T-helper 9 cell (primary cell): Measurements from ENCODE around the gene ECHS1.
"Not testable (repeated sequence)": the region's sequence is repeated elsewhere in the genome, so short reads cannot be mapped to it uniquely, and the experiment has no call there.

ENCODE experiments used
- DNase-seq: peaks from one replicate; pipeline ENCODE4 v3.0.0-alpha.2; 2020

Gene ECHS1

DNA sequence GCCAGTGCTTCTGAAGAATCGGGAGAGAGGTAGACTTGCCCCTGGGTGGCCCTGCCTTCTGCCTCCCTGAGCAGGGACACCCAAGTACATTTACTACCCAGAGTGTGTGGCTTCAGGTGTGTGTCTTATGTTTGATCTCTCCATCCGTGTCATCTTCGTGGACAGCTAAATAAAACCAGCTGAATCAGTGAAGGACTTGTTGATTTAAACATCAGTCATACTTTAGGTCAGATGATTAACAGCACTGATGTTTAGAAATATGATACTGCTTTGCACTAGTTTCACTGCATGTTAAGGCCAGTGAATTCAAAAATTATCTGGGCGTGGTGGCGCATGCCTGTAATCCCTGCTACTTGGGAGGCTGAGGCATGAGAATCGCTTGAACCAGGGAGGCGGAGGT, 24.8 kb upstream of the ECHS1 start:
- no peak for DNase-seq

DNA sequence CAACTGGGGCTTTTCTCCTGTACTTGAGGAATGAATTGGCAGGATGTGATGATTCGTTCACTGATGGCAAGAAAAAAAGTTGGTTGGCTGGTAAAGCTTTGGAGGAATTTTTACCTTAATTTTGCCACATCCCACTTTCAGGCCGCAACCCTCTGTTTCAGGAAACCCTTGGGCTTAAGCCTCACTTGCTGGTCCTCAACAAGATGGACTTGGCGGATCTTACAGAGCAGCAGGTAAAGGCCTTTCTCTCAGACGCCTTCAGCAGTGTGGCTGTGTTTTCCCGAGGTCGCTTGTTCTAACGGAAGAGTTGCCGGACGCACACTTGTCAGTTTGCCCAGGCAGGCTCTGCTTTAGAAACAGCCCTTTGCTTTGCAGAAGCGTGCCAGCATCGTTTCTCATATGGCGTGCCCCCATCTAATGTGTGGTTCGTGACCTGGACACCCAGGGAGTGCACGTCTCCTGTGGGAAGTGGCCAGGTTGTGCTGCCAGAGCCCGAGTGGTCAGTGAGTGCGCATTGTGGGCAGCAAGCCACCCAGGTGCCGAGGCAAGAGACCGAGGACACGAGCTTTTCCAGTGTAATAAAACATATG, 23.0 kb upstream of the ECHS1 start:
- no peak for DNase-seq

DNA sequence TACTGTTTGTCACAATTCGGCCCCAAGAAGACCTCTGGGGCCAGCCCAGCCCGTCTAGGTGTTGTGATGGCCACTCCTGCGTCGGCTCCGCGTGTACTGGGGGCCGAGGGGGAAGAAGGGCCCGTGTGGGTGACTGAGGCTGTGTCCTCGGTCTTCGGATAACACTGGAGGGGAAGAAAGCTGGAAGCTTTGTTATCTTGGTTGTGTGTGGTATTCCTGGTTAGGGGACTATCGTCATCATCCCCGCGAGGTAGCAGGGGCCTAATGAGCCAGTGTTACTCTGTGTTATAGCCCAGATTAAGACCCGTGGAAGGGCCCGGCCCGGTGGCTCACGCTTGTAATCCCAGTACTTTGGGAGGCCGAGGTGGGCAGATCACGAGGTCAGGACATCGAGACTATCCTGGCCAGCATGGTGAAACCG, 21.7 kb upstream of the ECHS1 start:
- no peak for DNase-seq

DNA sequence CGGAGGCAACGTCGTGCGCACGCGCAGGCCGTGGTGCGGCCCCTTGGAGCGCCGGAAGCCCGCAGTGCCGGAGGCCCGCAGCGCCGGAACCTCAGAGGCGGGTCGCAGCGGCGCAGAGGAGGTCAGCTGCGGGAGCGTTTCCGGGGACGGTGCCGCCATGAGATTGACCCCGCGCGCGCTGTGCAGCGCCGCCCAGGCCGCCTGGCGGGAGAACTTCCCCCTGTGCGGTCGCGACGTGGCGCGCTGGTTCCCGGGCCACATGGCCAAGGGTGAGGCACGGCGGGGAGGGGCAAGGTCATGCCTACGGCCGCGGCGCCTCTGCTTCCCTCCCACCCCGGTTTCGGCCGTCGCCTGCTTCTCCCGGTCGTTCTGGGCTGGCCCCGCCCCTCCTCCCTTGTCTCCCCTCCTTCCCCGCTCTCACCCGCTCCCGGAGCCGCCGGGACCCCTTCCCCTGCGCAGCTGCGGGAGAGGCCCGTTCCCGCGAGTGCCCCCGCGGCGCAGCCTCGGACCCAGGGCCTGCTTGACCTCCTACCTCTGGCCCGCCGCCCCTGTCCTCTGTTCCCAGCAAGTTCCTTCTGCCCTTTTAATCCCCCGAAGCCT, 21.0 kb upstream of the ECHS1 start, which contains the start of gene MTG1:
TSS of gene MTG1 (plus strand) at position 94 of the 600 bp plus-strand sequence. CDS start at position 158, 64 bp downstream.
- DNase-seq, result peak; percentile 91

DNA sequence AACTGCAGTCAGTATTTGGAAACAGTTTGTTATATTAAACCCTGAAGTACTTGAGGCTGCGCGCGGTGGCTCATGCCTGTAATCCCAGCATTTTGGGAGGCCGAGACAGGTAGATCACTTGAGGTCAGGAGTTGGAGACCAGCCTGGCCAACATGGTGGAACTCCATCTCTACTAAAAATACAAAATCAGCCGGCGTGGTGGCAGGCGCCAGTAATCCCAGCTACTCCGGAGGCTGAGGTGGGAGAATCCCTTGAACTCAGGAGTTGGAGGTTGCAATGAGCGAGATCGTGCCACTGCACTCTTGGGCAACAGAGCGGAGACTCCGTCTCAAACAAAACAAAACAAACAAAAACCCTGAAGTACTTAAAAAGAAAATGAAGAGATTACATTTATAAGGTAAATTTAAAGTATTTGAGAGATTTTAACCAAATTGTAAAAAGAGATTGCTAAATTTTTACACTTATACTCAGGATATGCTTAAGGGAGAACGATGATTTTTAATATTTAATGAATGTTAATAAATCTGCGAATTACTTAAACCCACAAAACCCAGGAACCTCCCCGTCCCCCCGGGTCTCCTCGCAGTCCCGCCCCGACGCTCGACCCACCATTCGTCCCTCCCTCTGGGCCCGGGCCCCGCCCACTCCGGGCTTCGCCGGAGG, 20.4 kb upstream of the ECHS1 start:
- DNase-seq, result no peak

DNA sequence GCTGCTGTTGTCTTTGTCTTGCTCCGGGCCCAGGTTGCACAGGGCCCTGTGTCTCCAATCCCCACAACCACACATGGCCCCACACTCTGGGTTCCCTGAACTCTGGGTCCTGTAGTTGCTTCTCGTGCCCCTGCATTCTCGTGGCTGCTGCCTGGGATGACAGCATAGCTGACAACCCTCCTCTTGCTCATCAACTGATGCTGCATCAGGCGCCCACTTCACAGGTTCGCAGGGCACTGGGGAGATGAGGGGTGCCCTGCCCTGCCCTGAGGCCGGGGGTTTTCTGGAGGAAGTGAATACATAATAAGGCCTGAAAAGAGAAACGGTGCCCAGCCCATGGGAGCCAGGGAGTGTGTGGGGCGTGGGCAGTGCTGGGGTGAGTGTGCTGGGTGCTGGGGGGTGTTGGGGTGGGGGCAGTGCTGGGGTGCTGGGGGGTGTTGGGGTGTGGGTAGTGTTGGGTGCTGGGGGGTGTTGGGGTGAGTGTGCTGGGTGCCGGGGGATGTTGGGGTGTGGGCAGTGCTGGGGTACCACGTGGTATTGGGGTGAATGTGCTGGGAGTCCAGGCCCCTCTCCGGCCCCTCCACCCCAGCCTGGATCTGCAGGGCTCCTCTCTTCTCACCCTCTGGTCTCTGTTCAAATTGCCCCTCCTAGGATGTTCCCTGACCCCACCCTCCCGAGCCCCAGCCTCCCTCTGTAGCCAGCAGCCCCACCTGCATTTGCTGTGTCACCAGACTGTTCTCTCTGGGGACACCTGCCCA, 18.8 kb upstream of the ECHS1 start:
- DNase-seq, result no peak

DNA sequence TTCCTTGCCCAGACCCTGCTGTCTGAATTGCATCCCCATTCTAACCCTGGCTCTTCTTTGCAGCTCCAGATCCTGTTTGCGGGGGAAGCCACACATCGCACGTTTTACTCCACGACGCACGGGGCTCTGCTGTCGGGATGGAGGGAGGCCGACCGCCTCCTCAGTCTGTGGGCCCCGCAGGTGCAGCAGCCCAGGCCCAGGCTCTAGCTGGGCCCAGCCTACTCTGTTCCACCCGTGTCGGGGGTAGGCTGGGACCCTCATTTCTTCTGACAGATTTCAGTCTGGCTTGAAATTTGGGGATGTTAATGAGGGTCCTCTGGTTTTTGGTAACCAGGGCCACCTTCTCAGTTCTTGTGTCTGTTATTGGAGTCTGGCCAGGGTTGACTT, 18.1 kb upstream of the ECHS1 start:
- DNase-seq, result no peak

DNA sequence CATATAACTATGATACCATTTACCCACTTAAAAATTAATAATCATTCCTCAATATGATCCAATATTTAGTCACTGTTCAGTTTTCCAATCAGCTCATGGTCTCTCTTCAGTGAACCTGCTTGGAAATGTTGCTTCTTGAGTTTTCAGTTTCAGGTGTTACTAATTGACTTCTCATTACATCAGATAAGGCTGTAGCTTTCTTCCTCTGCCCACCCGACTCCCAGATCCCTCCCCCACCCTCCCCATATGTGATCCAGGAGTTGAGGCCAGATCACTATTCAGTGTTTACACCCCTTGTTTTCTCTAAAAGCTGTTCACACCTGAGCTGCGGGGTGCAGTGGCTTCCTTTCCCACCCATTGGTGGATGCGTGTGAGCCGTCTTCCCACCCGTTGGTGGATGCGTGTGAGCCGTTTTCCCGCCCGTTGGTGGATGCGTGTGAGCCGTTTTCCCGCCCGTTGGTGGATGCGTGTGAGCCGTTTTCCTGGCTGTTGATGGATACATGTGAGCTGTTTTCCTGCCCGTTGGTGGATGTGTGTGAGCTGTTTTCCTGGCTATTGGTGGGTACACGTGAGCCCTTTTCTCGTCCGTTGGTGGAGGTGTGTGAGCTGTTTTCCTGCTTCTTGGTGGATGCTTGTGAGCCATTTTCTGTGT, 17.6 kb upstream of the ECHS1 start:
- no peak for DNase-seq

DNA sequence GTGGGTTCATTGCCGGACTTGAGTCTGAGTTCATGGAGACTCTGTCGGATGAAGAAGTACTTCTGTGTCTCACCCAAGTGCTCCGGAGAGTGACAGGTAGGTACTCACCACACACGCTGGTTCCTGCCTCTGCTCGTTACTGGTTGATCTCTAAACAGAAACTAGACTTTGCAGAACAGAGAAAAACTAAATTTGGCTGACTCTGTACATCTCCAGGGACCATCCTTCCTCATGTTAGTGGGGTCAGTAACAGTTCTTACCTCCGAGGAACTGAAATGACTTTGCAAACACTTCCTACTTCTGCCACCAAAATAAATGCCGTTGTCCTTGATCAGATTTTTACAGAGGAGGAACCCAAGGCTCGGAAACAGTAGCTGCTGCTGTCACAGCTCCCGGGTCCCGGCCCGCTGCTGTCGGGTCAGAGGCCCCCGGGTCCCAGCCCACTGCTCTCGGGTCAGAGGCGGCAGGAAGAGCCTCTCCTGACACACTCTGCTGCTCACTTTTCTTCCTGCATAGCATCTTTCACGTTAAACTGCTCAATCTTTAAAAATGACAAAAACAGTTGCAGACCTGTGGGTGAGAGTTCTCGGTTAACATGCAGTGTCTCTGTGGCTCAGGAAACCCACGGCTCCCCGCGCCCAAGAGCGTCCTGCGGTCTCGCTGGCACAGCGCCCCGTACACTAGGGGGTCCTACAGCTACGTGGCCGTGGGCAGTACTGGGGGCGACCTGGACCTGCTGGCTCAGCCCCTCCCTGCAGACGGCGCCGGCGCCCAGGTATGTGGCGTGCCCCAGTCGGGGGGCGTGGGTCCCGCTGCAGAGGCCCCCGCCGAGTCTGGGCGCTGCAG, 16.0 kb upstream of the ECHS1 start:
- DNase-seq, result no peak

DNA sequence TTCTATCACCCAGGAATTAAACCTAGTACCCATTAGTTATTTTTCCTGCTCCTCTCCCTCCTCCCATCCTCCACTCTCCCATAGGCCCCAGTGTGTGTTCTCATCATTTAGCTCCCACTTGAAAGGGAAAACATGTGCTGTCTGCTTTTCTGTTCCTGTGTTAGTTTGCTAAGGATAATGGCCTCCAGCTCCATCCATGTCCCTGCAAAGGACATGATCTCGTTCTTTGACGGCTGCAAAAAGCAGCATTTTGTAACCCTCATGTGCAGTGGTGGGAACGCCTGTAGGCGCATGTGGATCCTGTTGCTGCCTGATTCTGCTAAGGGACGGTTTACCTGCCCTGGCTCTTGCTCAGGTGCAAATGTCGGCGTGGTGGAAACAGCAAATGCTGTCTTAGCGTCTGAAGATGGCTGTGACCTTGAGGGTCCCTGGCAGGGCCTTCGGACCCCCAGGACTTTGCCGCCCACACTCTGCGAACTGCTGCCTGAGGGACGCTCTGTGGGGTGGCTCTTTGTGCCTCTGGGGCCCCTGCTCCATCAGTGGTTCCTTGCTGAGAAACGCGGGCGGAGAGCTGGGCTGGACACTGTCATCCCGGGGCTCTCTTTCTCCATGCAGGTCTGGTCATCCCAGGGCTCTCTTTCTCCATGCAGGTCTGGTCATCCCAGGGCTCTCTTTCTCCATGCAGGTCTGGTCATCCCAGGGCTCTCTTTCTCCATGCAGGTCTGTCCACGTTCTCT, 15.2 kb upstream of the ECHS1 start:
- no peak for DNase-seq

DNA sequence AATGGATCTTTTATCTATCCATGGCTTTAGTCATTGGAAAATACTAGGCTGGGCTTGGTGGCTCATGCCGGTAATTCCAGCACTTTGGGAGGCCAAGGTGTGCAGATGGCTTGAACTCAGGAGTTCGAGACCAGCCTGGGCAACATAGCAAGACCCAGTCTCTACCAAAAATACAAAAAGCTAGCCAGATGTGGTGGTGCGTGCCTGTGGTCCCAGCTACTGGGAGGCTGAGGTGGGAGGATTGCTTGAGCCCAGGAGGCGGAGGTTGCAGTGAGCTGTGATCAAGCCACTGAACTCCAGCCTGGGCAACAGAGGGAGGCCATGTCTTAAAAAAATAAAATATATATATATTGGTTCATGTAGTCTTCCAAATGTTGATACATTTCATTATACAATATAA, 13.8 kb upstream of the ECHS1 start:
- DNase-seq, result not testable (repeated sequence)

DNA sequence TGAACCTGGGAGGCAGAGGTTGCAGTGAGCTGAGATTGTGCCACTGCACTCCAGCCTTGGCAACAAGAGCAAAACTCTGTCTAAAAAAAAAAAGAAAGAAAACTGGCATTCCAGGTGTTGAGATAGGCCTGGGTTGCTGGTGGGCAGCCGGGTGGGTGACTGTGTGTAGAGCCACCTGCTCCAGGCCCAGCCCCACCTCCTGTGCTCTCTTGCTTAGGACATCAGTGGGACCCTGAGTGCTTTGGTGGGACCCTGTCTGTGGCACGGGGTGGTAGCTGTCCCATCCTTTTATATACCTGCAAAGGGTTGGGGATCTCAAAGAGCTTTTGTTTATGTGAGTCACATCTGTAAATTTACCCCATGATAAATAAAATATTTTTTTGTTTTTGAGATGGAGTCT, 12.1 kb upstream of the ECHS1 start:
- DNase-seq, result no peak

DNA sequence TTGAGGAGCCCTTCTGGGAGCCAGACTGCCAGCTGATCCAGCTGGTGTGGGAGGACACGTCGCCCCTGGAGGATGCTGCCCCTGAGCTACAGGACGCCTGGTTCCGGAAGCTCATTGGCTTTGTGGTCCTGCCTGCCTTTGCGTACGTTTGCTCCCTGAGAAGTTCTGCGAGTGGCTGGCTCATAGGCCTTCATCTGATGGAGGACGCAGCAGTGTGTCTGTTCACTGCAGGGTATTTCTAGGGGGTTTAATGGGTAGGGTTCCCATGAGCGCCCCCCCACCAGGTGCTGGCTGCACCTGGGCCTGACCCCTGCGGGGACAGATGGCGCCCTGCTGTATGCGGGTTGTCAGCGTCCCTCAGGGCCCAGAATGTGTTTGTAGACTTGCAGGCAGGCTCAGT, 10.9 kb upstream of the ECHS1 start:
- no peak for DNase-seq

DNA sequence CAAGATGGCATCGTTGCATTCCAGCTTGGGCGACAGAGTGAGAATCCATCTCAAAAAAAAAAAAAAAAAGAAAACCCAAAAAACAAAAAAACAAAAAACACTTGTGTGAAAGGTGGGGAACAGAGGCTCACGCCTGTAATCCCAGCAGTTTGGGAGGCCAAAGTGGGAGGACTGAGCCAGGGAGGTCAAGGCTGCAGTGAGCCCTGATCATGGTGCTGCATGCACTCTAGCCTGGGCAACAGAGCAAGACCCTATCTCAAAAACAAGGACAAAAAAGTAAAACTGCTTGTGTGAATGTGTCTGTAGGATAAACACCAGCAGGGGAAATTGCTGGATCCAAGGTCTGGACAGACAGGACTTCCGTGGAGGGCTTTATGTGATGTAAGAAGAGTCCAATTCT, 10.4 kb upstream of the ECHS1 start:
- DNase-seq, result no peak

DNA sequence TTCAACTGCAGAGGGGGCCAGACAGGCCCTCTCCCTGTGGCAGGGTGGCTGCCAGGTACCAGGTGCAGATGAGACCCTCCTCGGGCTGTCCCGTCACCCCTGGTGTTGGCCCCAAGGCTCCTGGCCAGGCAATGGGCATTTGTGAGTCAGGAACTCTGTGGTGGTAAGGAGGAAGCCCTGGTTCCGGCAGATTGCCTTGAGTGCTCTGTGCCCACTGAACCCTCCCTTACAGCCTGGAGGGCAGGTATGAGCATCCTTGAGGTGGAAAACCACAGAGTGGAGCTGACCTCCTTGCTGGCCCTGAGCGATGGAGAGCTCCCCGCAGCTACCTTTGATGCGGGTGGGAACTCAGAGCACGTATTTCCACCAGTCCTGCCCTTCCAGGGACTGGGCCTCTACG, 7.9 kb upstream of the ECHS1 start:
- DNase-seq, result no peak

DNA sequence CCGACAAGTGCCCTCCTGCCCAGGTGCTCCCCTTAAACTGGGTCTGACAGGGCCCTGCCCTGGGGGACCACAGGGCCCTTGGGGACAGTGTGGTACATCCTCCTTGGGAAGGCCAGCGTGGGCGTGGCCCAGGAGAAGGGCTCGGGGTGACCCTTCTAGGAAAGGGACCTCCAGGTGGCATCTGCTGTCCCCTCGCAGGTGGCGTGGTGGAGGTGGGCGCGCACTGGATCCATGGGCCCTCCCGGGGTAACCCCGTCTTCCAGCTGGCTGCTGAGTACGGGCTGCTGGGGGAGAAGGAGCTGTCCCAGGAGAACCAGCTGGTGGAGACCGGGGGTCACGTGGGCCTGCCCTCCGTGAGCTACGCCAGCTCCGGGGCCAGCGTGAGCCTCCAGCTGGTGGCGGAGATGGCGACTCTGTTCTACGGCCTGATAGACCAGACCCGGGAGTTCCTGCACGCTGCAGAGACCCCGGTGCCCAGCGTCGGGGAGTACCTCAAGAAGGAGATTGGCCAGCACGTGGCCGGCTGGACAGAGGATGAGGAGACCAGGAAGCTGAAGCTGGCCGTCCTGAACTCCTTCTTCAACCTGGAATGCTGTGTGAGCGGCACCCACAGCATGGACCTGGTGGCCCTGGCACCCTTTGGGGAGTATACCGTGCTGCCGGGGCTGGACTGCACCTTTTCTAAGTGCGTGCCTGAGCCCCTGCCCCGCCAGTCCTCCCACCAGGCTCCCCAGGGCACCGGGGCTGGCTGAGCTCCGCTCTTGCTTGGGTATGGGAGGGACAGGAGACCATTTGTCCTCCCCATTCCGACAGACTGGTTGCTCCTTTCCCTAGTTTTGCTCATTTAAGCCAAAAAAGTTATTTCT, 6.9 kb upstream of the ECHS1 start:
- DNase-seq, result no peak

DNA sequence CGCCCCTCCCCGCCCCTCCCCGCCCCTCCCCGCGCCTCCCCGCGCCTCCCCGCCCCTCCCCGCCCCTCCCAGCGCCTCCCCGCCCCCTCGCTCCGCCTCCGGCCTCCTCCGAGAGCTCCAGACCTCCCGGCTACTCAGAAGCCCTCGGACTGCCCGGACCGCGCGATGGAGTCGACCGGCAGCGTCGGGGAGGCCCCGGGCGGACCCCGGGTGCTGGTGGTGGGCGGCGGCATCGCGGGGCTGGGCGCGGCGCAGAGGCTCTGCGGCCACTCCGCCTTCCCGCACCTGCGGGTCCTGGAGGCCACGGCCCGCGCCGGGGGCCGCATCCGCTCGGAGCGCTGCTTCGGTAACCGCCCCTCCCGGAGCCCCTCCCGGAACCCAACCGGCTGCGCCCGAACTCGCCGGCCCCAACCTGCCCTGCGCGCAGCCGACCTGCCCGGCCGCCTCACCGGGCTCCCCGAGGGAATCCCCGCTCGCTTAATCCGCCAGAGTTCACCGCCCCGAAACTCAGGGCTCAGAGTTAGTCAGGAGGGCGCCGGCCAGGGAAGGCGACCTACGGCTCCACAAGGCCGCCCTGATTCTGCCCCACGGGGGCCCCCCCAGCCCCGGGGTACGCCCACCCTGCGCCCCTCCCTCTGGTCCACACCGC, 6.1 kb upstream of the ECHS1 start, which contains the start of gene PAOX:
TSS of gene PAOX (plus strand) at position 111 of the 649 bp plus-strand sequence. CDS start at position 166, 55 bp downstream.
- DNase-seq, result peak; percentile 54

DNA sequence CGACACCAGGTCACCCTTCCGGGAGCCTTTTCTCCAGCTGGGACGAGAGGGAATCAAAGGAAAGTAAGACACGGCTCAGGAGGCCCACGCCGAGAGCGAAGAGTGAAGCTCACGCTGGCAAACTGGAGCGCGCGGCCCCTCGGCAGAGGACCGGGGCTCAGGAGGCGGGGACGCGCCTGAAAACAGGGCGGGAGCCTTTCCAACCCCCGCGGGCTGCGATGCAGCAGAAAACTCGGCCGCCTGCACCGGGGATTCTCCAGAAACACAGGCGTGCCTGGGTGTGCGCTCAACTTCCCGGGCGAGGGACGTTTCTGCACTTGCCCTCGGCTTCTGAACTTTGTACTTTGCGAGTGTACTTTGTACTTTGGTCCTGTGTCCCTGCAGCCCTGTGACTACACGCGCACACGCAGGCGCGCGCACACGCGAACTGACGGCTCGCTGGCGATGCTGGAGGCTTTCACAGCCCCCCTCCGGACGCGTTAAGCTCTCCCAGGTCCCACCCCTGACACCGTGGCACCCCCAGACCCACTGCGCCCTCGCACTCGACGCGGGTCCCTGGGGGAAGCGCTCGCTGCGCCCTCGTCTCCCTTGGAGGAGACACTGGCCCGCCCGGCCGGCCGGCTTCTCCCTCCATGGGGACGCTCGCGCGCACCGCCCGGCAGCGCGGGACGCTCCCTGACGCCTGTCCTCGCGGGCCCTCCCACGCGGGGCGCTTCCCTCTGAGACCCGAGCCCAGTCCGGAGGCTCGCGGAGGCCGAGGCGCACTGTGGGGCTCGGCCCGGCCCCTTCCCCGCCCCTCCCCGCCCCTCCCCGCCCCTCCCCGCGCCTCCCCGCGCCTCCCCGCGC, 5.3 kb upstream of the ECHS1 start:
- peak; percentile 45 for DNase-seq

DNA sequence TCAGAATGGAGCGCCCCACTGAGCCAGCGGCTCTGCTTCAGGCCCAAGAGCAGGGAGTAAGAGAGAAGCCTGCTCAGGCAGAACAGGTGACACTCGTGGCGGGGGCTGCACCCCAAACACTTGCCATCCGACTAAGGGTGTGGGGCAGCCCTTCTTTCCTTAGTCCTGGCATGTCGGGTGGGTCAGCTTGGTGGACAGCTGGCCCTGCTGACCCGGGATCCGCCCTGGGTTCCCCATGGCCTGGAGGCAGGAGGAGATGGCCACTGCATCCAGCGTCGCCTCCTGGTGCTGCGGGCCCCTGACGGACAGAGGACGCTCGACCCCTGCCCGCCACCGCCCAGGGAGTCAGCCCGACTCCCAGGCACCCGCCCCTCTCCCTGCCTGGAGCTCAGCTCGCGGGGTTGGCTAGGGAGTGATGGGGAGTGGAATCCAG, 4.7 kb upstream of the ECHS1 start:
- DNase-seq, result no peak
